ENCODE results near the gene GID8.

The GID8 gene

DNA sequence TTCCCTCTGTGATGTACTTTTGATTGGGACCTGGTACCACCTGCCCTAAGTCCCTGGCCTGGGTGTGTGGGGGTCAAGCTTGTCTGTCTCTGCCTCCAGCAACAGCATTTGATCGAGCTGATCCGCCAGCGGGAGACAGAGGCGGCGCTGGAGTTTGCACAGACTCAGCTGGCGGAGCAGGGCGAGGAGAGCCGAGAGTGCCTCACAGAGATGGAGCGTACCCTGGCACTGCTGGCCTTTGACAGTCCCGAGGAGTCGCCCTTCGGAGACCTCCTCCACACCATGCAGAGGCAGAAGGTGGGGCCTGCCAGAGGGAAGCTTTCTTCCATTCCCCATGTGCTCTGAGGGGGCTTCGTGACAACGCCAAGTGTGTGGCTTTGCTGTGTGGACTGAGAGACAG is 5.4 kb downstream of the GID8 start:
- no peak for DNase-seq (ENCODE audit: low spot score)

DNA sequence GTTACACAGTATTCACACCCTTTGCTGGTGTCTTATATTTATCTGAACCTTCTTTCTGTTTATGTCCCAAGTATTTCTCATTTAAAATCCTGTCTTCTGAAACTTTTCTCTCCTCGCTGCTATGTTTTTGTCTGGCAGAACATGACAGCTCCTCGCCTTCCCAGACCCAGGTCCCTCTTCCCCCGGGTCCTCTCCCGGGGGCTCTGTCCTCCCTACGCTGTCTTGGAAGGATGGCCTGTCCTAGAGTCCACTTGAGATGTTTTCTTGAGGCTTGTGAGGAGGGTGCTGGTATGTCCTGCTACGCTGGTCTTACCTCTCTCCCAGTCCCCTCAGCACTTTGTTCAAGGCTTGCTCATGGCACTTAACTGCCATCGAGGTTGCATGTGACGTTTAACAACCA is 6.2 kb downstream of the GID8 start:
- DNase-seq (ENCODE audit: low spot score), result no peak

DNA sequence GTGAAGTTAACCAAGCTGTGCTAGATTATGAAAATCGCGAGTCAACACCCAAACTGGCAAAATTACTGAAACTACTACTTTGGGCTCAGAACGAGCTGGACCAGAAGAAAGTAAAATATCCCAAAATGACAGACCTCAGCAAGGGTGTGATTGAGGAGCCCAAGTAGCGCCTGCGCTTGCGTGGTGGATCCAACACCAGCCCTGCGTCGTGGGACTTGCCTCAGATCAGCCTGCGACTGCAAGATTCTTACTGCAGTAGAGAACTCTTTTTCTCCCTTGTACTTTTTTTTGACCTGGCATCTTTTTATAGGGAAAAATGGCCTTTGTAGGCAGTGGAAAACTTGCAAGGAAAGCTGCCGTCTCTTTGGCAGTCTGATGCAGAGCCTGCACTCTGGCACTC is 6.8 kb downstream of the GID8 start:
- no peak for DNase-seq (ENCODE audit: low spot score)

DNA sequence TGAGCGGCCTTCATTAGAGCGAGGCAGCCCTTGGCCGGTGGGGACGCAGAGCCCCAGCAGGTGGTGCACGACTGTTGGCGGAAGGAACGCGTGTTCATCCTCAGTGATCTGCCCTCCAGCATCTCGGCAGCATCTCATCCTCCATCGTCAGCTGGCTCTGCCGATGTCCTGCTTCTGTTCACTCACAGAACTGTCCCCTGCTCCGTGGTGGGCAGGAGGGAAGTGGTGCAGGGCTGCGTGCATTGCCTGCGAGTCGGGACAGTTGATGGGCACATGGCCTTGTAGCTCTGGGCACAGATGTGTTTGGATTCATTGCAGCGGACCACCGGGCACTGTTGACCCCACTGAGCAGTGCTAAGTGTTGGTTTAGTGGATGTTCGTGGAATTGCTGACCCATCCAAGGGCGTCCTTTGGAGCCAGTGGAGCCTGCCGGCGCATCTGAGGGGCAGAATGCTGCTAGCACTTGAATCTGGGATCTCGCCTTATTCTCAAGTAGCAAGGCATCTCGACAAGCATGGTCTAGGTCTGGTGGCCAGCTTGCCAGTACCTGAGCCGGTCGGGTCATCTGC is 7.9 kb downstream of the GID8 start:
- DNase-seq (ENCODE audit: low spot score), result no peak

DNA sequence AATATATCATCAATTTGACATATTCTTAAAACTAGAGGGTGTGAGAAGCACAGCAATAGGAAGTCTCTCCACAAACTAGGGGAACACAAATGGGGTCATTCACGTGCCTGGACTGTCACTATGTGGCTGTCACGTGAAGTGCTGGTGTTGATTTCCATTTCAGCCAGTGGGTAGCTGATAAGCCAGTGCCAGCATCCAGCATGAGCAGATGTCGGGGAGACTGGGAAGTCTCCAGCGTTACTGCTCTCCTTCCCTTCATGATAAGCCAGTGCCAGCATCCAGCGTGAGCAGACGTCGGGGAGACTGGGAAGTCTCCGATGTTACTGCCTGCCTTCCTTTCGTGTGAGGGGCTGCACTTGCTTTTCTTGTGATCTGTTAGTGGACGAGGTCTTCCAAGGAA is 9.0 kb downstream of the GID8 start:
- no peak for DNase-seq (ENCODE audit: low spot score)

DNA sequence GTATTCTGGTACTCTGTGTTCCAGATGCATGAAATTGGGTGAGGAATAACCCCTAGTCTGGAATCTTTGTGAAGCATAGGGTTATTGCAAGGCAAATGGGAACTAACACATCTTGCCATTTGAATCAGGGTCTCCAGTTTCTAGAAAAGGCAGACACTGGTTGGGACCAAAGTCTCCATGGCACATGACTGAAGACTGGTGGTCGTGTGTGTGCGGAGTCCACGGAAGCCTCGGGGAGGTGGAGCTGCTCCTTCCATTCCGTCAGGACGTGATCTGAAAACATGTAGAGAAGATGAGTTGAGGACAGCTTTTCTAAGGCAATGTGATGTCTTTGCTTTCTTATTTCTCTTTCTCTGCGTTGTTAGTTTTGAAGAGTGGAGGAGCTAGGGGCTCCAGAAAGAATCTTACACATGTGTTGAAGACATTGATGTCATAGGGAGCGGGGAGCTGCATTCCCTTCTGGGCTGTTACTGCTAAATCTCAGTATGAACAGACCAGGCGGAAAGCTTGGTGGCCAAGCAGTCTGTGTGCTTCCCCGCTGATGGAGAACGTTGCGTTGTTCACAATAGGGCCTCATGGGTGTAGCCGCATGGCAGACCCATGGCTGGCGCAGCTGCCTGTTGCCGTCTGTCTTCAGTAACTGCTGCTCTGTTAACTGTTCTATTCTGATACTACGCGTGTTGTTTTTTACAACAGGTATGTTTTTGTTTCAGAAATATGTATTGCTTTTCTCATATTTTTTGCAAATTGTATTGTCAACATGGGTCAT is 9.8 kb downstream of the GID8 start:
- DNase-seq (ENCODE audit: low spot score), result no peak

DNA sequence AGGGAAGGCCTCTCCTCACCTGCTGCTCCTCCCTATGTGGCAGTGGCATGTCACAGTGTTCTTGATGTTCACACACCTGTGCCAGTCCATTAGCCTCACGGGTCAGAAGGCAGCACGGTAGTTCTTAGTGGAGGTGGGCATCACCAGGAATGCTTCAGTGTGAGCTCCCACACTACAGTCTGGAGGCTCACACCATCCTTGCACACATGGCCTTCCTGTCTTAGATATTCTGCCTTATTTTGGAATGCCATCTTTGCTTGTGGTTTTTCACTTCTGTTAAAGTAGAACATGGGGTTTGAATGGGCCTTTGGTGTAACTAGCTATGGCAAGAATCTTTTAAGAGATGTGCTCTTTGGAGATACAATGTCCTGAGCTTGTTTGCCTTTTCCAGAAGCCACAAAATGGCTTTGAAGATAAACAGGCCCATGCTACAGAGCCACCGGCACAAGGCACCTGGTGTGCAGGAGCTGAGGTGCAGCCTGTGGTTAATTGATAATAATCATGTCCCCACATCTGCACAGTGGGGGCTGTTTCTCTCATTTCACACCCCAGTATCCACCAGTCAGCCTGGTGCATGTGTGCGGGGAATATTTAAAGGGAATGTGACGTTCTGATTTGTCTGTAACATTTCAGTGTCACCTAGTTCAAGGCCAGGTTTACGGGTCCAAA is 11.3 kb downstream of the GID8 start:
- DNase-seq (ENCODE audit: low spot score), result no peak

DNA sequence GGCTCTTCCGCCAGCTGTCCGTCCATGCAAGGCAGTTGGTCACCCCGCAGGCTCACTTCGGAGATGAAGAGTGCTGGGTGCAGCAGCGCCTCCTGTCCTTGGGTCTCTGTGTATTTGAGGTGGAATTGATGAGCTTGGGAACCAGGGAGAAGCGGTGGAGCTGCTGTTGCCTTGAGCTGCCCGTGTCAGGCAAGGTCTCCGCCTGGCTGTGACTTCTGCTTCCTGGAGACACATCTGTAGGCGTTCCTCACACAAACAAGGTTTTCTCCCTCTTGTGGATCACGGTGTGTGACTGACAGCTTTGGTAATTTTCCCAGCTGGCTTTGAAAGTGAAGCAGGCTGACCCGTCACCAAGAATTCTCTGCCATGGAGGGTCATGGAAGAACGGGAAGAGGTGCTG is 12.0 kb downstream of the GID8 start:
- DNase-seq (ENCODE audit: low spot score), result no peak

DNA sequence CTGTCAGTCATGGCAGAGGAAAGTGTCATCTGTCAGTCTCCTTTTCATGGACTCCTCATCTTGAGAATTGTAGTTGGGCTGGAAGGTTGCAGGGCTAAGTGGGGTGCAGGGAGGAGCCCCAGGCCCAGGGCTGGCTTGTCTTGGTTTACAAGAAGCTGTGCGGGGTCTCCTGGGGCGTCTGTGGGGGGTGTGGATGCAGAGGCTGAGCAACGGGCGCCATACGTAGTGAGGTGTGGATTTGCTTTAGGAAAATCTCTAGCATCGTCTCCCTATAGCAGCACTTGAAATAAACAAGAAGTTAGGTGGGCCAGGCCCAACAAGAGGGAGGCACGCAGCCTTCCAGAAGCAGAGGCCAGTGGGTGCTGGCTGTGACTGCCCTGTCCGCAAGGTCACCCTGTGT is 12.8 kb downstream of the GID8 start:
- no peak for DNase-seq (ENCODE audit: low spot score)

DNA sequence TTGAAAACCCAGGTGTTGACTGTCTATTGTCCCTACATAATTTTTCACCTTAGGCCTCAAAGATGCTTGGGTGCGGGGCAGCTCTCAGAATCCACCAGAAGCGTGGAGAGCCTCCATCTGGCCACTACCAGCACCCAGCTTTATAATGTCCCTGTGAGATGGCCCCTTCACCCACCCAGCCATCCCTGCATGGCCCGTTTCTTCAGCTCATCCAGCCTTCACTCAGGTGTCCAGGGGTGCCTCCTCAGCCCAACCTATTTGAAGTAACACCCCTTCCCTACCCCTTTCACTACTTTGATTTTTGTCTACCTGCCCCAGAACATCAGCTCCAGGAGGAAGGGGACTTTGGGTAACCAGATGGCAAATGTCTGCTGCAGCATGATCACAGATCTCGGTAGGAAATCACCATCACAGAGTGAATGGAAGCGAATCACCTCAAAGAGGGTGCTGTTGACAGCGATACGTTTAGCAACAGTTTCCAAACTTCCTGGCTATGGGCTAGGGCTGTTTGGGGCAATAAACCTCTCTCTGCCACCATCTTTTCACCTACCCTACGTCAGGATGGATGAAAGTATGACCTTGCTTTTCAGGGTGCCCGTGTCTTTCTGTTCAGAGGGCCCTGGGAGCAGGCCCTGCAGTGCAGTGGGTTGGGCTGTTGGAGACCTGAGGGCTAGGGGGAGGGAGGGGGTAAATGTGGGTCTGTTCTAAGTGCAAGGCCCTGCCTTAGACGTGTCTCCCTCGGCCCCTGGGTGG is 13.4 kb downstream of the GID8 start:
- no peak for DNase-seq (ENCODE audit: low spot score)

DNA sequence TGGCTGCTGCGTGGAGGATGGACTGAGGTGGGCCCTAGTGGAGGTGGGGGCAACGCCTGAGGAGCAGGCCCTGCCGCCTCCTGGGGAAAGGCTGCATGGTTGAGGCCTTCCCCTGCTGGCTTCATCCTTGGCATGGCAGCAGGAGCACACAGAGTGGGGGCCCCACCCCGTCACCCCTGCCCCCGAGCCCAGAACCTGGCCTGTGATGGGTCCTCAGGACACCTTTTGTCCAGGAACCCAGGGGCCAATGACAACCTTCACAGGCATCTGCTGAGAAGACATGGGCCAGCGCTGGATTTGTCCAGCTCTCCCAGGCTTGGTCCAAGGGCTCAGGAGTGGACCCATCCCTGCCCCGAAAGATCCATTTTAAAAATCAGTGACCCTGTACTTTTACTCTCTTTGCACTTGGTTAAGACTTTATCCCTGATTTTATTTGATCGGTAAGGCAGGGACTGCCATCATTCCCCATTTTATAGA is 14.0 kb downstream of the GID8 start:
- DNase-seq (ENCODE audit: low spot score), result no peak

DNA sequence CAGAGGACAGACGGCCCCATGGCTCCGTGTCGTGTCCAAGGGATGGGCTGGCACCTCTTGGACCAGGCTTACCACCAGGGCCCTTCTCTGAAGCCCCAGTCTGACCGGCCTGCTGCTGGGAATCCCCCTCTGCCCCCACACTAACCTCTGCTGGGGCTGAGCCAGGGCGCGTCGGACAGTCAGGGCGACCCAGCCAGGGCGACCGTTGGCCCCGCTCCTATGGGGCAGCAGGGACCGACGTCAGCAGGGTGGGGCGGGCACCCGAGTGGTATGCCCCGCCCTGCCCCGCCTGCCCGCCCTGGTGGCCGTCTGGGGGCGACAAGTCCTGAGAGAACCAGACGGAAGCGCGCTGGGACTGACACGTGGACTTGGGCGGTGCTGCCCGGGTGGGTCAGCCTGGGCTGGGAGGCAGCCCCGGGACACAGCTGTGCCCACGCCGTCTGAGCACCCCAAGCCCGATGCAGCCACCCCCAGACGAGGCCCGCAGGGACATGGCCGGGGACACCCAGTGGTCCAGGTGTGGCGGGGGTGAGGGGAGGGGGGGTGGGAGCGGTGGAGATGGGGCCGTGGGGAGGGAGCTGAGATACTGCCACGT is 14.5 kb downstream of the GID8 start, which contains the start of gene SLC17A9:
TSS of gene SLC17A9 (plus strand) at position 337 of the 595 bp plus-strand sequence. CDS start at position 459, 122 bp downstream.
- peak; percentile 97 for DNase-seq (ENCODE audit: low spot score)

DNA sequence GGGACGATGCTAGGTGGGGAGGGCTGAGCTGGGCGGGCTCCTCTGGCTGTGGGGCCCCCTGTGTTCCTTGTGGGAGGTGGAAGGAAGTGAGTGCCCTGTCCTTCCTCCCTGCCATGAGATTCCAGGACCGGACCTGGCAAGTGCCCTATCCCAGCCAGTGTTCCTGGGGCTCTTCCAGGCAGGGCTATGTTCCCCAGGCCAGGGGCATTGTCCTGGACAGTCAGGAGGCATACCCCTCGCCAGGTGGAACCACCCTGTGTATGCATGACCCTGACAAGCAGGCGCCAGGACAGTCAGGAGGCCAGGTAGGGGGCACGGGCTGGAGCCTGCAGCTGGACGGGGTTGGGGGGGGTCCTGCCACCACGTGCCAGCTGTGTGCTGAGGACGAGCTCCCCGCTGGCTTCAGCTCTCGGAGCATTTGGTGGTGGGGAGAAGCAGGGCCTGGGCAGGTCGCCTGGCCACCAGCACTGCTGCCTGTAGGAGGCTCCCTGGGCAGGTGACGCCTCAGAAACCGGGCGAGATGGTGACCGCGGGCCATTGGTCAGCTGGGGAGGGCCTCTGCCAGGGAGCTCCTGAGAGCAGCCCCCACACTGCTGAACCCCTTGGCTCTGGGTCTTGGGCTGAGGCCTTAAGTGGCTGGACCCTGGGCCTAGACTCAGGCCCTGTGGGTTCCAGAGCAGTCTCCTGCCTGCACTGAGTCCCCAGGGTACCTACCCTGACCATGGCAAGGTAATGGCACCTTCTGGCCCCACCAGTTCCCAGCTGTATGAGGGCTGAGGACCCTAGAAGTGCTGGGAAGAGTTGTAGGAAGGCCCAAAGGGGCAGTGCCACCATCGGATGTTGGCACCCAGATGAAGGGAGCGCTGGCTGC is 15.3 kb downstream of the GID8 start:
- no peak for DNase-seq (ENCODE audit: low spot score)

DNA sequence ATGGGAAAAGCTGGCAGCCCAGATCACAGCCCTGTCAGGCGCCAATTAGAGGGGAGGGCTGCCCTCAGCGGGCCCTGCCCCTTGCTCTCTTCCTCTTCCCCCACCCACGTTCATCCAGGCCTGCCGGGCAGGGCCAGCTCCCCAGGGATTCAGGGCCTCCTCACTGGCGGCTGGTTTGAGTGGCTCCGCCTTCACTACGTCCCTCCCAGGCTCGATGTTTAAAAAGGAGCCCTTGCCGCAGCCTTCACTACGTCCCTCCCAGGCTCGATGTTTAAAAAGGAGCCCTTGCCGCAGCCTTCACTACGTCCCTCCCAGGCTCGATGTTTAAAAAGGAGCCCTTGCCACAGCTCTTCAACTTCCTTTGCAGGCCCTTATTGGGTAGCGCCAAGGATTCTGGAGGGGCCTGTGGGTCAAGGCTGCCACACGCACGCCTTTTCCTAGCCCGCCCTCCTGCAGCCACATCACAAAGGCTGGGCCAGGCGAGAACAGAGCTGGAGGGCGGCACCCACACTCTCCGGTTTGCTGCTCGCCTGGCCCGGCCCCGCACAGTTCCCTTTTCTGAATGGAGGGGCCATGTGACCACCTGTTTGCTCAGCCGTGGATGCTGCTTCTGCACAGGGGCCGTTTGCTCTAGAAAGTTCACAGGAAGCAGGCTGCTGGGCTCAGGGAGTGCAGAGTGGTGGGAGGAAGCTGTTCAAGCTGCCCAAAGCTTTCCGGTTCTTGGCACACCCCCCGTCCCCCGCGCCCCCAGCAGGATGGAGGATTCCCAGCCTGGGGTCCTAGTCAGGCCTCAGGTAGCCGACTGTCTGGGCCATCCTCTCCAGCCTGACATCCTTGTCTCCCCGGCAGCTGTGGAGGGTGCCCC is 16.1 kb downstream of the GID8 start:
- peak; percentile 86 for DNase-seq (ENCODE audit: low spot score)

DNA sequence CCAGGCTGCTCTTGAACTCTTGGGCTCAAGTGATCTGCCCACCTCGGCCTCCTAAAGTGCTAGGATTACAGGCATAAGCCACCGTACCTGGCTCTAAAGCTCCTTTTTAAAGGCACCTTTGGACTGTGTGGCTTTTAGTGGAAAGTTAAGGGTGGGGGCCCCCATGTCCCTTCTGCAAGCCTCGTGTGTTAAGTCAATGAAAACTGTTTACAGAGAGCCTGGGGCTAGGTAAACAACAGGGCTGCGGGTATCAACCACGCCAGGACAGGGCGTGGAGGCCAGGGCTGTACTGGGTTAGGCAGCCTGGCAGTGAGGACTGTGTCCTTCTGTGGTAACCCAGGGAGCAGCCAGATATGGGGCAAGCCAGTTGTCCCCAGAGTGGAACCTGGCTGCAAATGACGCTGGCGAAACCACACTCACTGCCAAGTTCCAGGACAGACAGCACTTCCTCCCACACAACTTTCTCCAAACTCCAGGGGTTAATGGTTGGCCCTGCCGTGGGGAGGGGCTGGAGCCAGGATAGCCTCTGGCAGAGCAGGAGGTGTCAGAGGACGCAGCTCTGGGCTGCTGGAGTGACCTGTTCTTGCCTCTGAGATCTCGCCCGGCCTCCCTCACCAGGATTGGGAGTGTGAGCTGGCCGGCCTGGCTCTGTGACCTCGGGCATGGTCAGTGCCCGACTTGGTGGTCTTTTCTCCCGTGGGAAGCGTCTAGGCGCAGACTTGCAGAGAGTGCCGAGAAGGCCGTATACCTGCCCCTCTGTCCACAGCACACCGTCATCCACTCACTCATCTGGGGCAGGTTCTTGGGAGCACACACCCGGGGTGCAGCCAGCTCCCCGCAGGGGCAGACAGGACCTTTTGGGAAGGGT is 17.8 kb downstream of the GID8 start:
- DNase-seq (ENCODE audit: low spot score), result peak; percentile 95

DNA sequence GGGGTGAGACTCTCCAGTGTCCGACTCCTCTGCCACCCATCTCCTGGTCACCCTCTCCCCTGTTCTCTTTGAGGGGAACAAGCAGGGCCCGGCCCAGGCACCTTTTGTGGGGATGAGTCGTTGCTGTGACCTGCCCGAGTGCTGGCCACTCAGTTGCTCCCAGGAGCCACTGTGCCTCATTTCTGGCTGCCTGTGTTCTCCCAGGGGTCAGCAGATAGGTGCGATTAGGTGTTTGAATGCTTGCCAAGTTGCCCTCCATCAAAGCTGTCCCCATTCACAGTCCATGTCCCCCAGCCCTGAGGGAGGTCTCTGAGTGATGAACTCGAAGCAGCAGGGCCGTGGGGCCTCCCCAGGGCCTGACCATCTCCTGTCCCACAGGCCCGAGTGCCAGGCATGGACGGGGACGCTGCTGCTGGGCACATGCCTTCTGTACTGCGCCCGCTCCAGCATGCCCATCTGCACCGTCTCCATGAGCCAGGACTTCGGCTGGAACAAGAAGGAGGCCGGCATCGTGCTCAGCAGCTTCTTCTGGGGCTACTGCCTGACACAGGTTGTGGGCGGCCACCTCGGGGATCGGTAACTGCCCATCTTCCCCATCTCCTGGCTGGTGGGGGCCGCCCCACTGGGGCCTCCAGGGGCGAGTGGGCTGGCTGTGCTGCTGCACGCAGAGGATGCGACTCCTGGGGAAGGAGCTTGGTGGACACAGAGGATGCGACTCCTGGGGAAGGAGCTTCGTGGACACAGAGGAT is 18.6 kb downstream of the GID8 start:
- DNase-seq (ENCODE audit: low spot score), result no peak

DNA sequence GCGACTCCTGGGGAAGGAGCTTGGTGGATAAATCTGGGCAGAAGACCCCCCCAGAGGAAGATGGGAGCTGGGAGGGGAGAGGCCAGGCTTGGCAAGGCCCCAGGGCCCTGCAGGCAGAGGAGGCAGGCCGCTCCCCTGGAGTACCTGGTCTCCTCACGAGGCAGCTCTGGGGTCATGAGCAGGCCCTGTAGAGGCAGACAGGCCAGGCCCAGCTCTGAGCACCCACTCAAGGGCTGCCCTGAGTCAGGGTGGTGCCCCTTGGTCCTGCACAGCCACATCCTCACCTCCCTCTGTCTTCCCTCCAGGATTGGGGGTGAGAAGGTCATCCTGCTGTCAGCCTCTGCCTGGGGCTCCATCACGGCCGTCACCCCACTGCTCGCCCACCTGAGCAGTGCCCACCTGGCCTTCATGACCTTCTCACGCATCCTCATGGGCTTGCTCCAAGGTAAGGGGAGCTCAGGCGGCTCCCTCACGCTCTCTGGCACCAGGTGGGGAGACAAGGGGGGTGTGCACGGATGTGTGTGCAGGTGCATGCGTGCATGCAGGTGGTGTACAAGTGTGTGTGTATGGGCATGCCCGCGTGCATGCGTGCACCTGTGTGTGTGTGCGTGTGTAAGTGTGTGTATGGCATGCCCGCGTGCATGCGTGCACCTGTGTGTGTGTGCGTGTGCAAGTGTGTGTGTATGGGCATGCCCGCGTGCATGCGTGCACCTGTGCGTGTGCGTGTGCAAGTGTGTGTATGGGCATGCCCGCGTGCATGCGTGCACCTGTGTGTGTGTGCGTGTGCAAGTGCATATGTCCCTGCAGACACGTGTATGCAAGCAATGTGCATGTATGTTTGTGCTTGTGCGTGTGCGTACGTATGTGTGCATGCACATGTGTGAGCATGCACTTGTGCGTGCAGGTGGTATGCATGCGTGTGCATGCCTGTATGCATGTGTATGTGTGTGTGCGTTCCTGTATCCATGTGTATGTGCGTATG is 19.5 kb downstream of the GID8 start:
- DNase-seq (ENCODE audit: low spot score), result no peak

All from HuH-7 (cell line).